ENCODE results near the gene IP6K1.
"Not testable (repeated sequence)": the region's sequence is repeated elsewhere in the genome, so short reads cannot be mapped to it uniquely, and the experiment has no call there.

IP6K1 gene

GRCh38 chr3:49793486-49794085, 7.2 kb upstream of the IP6K1 start:
- DNase-seq = no peak

DNA sequence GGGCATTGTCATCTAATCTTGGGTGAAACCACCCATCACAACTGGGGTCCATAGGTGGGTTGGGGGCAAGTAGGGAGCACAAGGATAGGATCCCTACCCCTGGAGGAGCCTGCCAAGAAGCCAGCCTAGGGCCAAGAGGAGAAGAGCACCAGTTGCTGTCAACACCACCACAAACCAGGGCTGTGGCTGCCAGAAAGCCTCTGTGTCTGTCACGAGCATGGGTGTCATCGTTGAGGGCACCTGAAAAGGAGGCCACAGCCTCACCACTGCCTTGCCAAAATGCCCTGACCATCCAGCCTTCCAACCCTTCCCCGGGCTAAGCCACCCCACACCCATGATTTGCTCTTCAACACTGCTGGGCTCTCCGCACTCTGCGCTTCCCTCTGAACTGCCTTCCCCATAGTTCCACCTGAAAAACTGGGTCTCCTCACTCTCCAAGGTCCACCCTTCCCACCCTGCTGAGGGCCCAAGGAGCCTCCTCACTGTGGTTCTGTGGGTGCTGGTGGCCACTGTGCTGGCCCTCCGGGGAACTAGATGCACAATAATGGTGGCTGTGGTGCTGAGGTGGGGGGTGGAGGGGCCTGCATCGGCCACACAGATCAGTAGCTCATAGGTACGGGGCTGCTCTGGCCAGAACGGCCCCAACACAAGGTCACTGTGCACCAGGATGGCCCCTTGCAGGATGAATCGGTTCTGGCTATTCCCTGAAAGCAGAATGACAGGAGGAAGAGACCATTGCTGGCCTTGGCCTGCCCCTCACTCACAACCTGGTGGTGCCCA, 6.2 kb upstream of the IP6K1 start:
- DNase-seq = no peak

DNA sequence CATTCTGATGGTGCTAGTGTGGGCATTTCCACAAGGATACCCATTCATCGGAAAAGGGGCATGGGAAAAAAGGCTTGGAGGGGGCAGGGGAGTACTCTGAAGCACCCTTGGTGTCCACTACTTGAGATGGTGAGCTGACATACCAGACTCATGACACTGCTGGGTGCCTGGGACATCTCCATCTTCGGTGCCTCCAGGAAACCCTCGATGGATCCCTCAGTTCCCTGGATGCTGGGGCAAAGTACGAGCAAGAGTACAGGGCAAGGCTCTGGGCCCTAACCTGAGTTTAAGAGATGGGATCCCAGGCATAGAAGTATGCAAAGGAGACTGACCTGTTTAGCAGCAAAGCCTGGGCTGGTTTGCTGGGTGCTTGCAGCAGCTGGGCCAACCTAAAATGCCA, 5.2 kb upstream of the IP6K1 start:
- no peak for DNase-seq

DNA sequence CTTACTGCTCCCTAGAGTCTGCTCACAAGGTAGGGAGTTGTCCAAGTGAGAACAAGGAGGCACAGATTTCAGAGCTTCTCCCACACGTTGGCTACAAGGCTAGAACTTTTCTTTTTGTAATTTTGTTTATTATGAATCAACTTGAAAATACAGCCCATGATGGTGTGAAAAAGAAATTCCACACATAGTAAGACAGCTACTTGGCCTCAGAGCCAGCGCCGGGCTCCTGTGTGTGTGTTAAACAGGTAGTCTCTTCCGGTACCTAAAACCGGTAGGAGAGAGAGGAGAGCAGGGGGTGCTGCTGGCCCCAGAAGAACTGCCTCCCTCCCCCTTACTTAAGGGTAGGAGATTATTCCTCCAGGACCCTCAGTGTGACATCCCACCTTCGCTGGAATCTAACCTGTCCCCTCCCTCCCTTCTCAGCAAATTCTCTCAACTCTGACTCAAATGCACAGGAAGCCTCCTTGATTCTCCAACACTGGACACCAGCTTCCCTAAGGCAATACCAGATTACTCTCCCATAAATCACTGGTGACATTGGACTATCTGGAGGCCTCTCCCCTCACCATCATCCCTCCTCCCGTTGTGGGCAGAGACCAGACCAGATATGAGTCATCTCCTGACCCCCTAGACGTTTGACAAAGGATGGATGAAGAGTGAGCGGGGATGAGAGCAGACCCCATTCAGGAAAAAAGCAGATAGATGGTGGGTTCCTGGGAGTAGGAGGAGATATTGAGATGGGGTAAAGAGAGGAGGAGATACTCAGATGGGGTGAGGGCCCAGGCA, 4.5 kb upstream of the IP6K1 start:
- DNase-seq = no peak

GRCh38 chr3:49788056-49788455, 1.7 kb upstream of the IP6K1 start:
- DNase-seq = no peak

- DNase-seq = no peak
Observed at GRCh38 chr3:49787536-49787935, 1.2 kb upstream of the IP6K1 start.

DNA sequence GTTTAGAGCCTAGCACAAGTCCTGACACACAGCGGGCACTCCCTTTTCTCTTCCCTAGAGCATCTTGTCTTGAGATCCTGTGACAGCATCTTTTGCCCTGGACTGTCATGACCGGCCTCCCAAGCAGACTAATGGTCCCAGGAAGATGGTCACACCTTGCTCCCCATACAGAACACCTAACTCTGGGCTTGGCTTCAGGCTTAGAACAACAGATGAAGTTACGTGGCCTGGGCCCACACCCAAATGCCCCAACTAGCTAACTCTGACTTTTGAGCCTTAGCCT, 781 bp upstream of the IP6K1 start:
- no peak for DNase-seq

DNA sequence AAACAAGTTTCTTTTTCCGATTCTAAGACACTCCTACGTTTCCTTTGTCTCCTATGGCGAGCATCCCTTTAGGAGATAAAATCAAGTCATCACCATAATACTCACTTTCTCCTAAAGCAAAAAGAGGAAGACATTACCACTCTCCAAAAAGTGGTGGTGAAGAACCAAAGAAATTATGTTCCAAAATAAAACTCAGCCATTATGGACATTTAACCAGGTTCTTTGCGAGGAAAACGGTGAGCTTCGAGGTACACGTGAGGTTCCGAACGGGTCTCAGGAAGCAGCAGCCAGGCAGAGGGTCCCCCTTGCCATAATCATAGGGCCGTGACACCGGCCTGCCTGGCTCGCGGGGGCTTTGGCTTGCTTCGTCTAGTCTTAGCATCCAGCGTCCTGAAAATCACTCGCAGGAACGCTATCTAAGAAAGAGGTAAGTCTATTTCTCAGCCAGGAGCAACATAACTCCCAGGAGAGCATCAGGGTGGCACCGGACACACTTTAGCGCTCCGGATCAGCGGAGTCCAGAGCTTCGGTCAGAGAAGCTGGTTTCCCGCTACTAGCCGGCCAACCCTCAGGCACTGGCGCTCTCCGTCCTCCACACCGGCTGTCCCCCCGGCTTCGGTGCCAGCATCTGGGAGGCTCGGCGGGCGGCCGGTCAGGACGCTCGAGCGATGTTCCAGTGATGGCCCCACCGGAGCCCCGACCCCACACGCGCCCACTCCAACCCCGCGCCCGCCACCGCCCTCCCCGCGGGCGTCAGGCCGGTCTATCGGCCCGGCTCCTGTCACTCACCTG, 581 bp downstream of the IP6K1 start:
- DNase-seq = peak; percentile 51

GRCh38 chr3:49782277-49782676, 4.1 kb downstream of the IP6K1 start:
- DNase-seq = not testable (repeated sequence)

- no peak for DNase-seq
Observed at GRCh38 chr3:49781415-49782199, 4.7 kb downstream of the IP6K1 start.

DNA sequence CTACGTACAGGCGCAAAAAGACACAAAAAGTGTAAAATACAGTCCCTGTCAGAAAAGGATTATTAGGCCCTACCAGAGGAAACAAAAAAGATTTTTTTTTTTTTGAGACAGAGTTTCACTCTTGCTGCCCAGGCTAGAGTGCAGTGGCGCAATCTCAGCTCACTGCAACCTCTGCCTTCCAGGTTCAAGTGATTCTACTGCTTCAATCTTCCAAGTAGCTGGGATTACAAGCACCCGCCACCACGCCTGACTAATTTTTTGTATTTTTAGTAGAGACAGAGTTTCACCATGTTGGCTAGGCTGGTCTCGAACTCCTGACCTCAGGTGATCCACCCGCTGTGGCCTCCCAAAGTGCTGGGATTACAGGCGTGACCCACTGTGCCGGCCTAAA, 5.4 kb downstream of the IP6K1 start:
- DNase-seq = not testable (repeated sequence)

GRCh38 chr3:49780080-49780974, 6.0 kb downstream of the IP6K1 start:
- DNase-seq = no peak

DNA sequence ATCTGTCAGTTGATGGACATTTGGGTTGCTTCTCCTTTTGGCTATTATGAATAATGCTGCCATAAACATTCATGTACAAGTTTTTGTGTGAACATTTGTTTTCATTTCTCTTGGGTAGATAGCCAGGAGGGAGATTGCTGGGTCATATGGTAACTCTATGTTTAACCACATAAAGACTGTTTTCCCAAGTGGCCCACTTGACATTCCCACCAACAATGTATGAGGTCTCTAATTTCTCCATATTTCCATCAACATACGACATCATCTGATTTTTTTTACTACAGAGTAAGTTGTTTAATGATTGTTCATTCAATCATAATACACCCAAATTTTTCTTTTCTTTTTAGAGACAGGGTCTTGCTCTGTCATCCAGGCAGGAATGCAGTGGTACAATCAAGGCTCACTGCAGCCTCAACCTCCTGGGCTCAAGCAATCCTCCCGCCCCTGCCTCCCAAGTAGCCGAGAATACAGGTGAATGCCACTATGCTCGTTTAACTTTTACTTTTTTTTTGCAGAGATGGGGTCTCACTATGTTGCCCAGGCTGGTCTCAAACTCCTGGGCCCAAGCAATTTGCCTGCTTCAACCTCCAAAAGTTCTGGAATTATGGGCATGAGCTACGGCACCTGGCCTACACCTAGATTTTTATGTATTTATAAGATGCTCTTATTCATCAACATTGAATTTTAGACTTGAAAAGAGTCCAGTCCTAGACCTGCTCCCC, 6.8 kb downstream of the IP6K1 start:
- DNase-seq = no peak

GRCh38 chr3:49776101-49776500, 10.2 kb downstream of the IP6K1 start:
- DNase-seq = not testable (repeated sequence)

DNA sequence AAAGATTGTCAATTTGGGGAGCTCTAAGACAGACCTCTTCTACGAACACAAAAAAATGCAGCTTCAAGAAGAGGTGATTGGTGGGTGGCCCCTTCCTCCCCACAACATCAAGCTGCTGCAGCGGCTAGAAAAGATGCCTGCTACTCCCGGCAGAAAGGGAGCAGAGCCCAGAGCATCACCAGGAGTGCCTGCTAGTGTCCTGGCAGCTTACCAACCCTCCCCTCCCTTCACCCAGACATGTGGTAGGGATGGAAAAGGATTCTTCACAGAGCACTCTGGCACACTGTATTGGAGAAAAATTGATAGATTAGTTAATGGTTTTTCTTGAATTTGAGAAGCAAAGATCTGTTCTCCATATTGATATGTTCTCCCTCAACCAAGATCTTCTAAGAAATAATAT, 10.8 kb downstream of the IP6K1 start:
- no peak for DNase-seq

GRCh38 chr3:49772703-49773102, 13.6 kb downstream of the IP6K1 start:
- DNase-seq = no peak

DNA sequence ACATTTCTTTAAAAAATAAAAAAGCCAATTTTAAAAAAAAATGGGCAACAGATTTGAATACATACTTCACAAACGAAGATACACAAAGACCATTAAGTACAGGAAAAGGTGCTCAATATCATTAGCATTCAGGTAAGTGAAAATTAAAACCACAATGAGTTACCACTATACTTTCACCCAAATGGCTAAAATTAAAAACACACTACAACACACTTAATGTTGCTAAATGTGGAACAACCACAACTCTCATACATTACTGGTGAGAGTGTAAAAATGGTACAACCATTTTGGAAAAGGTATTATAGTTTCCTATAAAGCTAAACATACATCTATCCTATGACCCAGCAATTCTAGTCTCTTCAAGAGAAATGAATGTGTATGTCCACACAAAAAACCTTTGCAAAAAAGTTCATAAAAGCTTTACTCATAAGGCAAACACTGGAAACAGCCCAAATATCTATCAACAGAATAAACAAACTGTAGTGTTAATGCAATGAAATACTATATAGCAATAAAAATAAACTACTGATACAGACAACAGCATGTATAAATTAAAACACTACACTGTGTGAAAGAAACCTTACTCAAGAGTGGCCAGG, 14.9 kb downstream of the IP6K1 start:
- DNase-seq = no peak

DNA sequence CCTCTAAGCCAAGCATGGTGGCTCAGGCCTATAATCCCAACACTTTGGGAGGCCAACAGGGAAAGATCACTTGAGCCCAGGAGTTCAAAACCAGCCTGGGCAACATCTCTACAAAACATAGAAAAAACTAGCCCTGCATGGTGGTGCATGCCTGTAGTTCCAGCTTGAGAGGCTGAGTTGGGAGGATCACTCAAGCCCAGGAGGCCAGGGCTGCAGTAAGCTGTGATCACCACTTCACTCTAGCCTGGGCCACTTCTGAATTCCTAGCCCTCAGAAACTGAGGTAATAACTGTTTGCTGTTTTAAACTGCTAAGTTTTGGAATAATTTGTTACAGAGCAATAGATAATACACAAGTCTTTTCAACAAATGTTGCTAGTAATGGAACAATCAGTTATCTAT, 16.4 kb downstream of the IP6K1 start:
- no peak for DNase-seq

DNA sequence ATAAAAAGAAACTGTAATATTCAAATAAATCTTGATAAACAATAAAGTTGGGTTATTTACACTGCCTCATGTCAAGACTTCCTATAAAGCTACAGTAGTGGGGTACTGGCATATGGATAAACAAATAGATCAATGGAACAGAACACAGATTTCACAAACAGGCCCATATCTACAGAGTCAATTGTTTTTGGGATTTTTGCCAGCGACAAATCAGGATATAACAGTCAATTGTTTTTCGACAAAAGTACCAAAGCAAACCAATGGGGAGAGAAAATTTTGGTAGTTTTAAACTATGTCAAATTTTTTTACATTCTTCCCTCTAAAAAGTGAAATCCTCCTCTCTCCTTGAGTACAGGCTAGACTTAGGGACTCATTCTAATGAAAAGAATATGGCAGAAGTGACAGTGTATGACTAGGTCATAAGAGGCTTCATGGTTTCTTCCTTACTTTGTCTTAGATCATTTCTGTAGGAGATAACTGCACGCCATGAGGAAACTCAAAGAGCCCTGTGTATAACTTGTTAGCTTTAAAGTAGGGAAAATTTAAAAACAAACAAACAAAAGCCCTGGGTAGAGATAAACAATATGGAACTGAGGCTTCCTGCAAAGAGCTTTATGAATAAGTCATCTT, 16.9 kb downstream of the IP6K1 start:
- DNase-seq = no peak

- no peak for DNase-seq
Observed at GRCh38 chr3:49763981-49764380, 22.4 kb downstream of the IP6K1 start.
